Measurements from ENCODE around the gene TANK. TPM values are rescaled to one million over a fixed set of nuclear protein-coding genes. Genes with fewer than 3 reads are reported as not detected.

Gene TANK
- total and polyA plus RNA-seq, 2 of the 8 experiments (the other 6 are each of a cell fraction or from before 2014, with no cell fraction given) = 7.0 to 26.1 TPM

GRCh38 chr2:161131074-161131680 is 29.1 kb upstream of the TANK start (continued):
- TF ChIP-seq CTCF (IDR thresholded peaks at IDR 0.05; ENCODE audit: control extremely low read depth in 1 of 3, insufficient read depth in 1 of 3, low read depth in 1 of 3, low read length in 3 of 3) (no peak), POLR2AphosphoS5 (IDR thresholded peaks at IDR 0.05; ENCODE audit: low read depth, low read length) (no peak), FOSL1 (IDR thresholded peaks at IDR 0.05; ENCODE audit: insufficient read depth, low read depth, low read length) (no peak)

Data from H1 (cell line).